ENCODE data around the gene CDK5. TPM values are rescaled to one million over a fixed set of nuclear protein-coding genes. Genes with fewer than 3 reads are reported as not detected.

Gene CDK5
- total and polyA plus RNA-seq, 9 donors: 2.7 to 9.4 (median 4.1) TPM

DNA sequence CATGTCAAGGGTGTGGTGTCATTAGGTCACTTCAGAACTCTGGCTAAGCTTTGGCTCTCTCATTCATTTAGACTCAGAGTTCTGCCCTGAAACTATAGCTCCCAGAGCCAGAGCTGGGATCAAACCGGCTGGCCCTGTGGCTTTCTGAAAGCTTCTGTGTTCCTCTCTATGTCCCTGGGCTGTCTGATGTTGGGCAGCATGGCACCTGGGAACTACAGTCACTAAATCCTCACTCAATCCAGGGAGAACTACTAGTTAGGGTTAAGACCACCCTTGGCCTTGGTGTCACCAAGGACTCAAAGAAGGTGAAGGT, 46.6 kb downstream of the CDK5 start:
- Histone ChIP-seq H3K27ac (no peak overlapping the region), H3K9me3 (no peaks in the 10 kb centered on the region), H3K4me3 (no peak overlapping the region), H3K36me3 (no peaks in the 10 kb centered on the region), H3K4me1 (ENCODE audit: insufficient read depth) (peaks cover 5% of the 10 kb centered on the region), H3K27me3 (no peaks in the 10 kb centered on the region)
- intact Hi-C loops (cut with DNase I): loop anchor here in 3 of 4 donors (5.0 to 10.0 kb wide), 2 partner anchors 104 to 114 kb away; no protein-coding TSS in a partner anchor
- 57 to 83% (median 70%) methylated on average over 1 of the region's 1 CpG for WGBS, 3 donors
- TF ChIP-seq, protein P1, sequence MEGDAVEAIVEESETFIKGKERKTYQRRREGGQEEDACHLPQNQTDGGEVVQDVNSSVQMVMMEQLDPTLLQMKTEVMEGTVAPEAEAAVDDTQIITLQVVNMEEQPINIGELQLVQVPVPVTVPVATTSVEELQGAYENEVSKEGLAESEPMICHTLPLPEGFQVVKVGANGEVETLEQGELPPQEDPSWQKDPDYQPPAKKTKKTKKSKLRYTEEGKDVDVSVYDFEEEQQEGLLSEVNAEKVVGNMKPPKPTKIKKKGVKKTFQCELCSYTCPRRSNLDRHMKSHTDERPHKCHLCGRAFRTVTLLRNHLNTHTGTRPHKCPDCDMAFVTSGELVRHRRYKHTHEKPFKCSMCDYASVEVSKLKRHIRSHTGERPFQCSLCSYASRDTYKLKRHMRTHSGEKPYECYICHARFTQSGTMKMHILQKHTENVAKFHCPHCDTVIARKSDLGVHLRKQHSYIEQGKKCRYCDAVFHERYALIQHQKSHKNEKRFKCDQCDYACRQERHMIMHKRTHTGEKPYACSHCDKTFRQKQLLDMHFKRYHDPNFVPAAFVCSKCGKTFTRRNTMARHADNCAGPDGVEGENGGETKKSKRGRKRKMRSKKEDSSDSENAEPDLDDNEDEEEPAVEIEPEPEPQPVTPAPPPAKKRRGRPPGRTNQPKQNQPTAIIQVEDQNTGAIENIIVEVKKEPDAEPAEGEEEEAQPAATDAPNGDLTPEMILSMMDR (IDR thresholded peaks at IDR 0.05): no peak
- TF ChIP-seq EP300 (IDR thresholded peaks at IDR 0.05) (no peak), POLR2A (IDR thresholded peaks at IDR 0.05) (no peak)
- no peak for DNase-seq

DNA sequence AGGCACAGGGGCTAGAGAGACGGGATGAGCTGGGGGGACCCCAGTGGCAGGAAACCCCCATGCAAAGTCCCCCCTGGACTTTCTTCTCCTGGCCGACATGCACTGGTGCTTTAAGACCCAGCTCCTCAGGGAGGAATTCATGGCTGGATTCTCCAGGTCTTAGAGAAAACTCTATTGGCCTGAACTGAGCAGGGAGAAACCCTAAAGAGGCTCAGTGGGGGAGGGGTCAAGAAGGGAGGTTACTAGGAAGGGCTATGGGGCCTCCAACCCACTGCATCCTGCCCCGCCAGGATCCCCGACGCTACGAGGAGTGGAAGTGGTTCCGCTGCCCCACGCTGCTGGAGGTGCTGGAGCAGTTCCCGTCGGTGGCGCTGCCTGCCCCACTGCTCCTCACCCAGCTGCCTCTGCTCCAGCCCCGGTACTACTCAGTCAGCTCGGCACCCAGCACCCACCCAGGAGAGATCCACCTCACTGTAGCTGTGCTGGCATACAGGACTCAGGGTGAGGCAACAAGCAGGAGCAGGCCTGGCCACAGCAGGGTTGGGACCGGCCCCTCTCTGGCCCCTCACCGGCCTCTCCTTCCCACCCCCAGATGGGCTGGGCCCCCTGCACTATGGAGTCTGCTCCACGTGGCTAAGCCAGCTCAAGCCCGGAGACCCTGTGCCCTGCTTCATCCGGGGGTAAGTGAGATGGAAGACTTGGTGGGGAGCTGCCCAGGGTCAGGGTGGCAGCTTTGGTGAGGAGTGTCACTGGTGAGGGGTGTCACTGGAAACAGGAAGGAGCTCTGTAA, 47.2 kb downstream of the CDK5 start:
- no peaks in the 10 kb centered on the region for H3K27me3 ChIP-seq
- H3K9me3 ChIP-seq: no peaks in the 10 kb centered on the region
- 36 to 41% (median 39%) methylated on average over 17 to 18 of the region's 18 CpGs for WGBS, 3 donors
- H3K4me1 ChIP-seq (ENCODE audit: insufficient read depth): peaks cover 5% of the 10 kb centered on the region
- TF ChIP-seq, protein P1 (IDR thresholded peaks at IDR 0.05): no peak
- TF ChIP-seq EP300 (IDR thresholded peaks at IDR 0.05): no peak
- H3K27ac ChIP-seq: no peak overlapping the region
- DNase-seq: no peak
- H3K36me3 ChIP-seq: no peaks in the 10 kb centered on the region
- H3K4me3 ChIP-seq: no peak overlapping the region
- intact Hi-C loops (cut with DNase I): loop anchor here in 3 of 4 donors (5.0 to 10.0 kb wide), 2 partner anchors 104 to 113 kb away; no protein-coding TSS in a partner anchor

DNA sequence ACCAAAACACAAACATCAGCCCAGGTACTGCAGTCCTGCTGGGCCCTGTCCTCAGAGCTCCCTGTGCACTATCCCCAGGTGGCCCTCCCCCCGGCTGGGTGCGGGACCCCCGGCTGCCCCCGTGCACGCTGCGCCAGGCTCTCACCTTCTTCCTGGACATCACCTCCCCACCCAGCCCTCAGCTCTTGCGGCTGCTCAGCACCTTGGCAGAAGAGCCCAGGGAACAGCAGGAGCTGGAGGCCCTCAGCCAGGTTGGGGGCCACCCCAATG, 47.7 kb downstream of the CDK5 start:
- Histone ChIP-seq H3K4me3 (no peak overlapping the region), H3K4me1 (ENCODE audit: insufficient read depth) (peaks cover 5% of the 10 kb centered on the region), H3K27ac (no peak overlapping the region), H3K36me3 (no peaks in the 10 kb centered on the region), H3K27me3 (no peaks in the 10 kb centered on the region), H3K9me3 (no peaks in the 10 kb centered on the region)
- 44 to 52% (median 49%) methylated on average over 7 of the region's 7 CpGs for WGBS, 3 donors
- intact Hi-C loops (cut with DNase I): loop anchor here in 3 of 4 donors (5.0 to 10.0 kb wide), 2 partner anchors 105 to 113 kb away; no protein-coding TSS in a partner anchor
- no peak for DNase-seq
- TF ChIP-seq, protein P1 (IDR thresholded peaks at IDR 0.05): no peak
- TF ChIP-seq EP300 (IDR thresholded peaks at IDR 0.05) (no peak), POLR2A (IDR thresholded peaks at IDR 0.05) (no peak)

DNA sequence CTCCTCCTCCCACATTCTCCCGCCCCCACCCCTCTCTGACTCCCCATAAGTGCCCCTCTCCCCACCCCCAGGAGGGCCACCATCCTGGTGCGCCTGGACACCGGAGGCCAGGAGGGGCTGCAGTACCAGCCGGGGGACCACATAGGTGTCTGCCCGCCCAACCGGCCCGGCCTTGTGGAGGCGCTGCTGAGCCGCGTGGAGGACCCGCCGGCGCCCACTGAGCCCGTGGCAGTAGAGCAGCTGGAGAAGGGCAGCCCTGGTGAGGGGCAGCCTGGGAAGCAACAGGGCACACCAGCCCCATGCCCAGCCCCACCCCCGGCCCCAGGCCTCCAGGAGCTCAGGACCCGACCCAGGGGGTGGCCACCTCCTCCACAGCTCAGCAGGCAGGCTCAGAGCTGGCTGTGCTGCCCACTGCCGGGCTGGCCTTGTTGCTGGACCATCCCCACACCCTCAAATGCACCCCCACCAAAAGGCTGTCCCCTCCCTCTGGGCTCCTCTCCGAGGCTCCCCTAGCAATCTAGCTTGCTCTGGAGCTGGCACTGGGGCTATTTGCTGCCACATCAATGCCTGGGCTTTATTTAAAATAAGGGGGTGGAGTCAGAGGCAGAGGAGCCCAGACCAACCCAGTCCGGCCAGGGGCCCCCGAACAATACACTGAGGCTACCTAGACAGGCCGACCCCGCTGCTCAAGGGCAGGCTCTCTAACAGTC, 48.2 kb downstream of the CDK5 start:
- Histone ChIP-seq H3K4me1 (ENCODE audit: insufficient read depth) (peaks cover 5% of the 10 kb centered on the region), H3K9me3 (no peaks in the 10 kb centered on the region), H3K27ac (no peak overlapping the region), H3K27me3 (no peaks in the 10 kb centered on the region), H3K36me3 (no peaks in the 10 kb centered on the region), H3K4me3 (no peak overlapping the region)
- peak in 1 of 5 donors; percentile 35 for DNase-seq
- WGBS, 3 donors: 51 to 62% (median 61%) methylated on average over 19 to 22 of the region's 22 CpGs
- intact Hi-C loops (cut with DNase I): loop anchor here in 3 of 4 donors (5.0 to 10.0 kb wide), 3 partner anchors 103 to 112 kb away; no protein-coding TSS in a partner anchor
- TF ChIP-seq EP300 (IDR thresholded peaks at IDR 0.05) (no peak), POLR2A (IDR thresholded peaks at IDR 0.05) (no peak)
- TF ChIP-seq, protein P1 (IDR thresholded peaks at IDR 0.05): no peak

All from ovary (tissue), 9 donors.